T47D (cell line): ENCODE data around the gene ADGRA1.
A peak's percentile ranks its signal among the peaks of the same experiment; 100 is the strongest.

Experiments
- DNase-seq, 2 experiments: peaks; one replicate each; pipeline versions ENCODE4 v3.0.0 to v3.0.0-alpha.2; 2011 to 2012; ENCODE audit warnings: low read depth in 1 of 2, low spot score in 1 of 2
- JUND ChIP-seq: IDR thresholded peaks from 2 replicates; pipeline ENCODE4 v1.6.1; 2012; ENCODE audit warnings: low read depth
- in situ Hi-C: cut with HindIII; loops from 2 replicates; pipeline ENCODE4 v1.10.0; 2016; ENCODE audit warnings: low sequenced_read_pairs, low pct_unique_long_range_greater_than_20kb

The ADGRA1 gene, protein sequence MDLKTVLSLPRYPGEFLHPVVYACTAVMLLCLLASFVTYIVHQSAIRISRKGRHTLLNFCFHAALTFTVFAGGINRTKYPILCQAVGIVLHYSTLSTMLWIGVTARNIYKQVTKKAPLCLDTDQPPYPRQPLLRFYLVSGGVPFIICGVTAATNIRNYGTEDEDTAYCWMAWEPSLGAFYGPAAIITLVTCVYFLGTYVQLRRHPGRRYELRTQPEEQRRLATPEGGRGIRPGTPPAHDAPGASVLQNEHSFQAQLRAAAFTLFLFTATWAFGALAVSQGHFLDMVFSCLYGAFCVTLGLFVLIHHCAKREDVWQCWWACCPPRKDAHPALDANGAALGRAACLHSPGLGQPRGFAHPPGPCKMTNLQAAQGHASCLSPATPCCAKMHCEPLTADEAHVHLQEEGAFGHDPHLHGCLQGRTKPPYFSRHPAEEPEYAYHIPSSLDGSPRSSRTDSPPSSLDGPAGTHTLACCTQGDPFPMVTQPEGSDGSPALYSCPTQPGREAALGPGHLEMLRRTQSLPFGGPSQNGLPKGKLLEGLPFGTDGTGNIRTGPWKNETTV

DNA sequence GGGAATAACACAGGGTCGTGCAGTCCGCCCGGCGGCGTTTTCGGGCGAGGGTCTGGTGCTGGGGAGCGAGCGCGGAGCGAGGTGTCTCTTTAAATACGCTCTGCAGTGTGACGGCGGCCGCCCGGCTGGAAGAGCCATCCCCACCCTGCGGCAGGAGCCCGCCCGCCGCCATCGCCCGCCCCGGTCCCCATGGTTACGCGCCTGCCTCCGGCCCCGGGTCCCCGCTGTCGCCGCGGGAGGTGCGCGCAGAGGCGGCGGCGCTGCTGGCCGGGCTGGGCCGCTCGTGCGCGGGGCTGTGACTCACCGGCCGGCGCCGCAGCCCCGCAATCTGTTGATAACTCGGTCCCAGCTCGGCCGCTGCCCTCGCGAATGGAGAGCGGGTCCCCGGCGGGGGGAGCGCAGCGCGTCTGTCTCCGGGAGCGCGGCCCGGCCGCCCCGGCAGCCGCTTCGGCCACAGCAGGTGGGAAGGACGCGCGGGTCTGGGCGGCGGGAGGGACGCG, at the start of gene ADGRA1:
ADGRA1 (plus strand) TSS at position 246 of the 500 bp plus-strand sequence. CDS start 986 bp downstream, outside the sequence.
- in situ Hi-C loops = no loop called here
- no peak for DNase-seq

GRCh38 chr10:133038036-133038823, 49.5 kb upstream of the ADGRA1 start:
- no peak for TF ChIP-seq JUND

More for the DNA sequence above, at the start of gene ADGRA1:
- no peak for TF ChIP-seq JUND

DNA sequence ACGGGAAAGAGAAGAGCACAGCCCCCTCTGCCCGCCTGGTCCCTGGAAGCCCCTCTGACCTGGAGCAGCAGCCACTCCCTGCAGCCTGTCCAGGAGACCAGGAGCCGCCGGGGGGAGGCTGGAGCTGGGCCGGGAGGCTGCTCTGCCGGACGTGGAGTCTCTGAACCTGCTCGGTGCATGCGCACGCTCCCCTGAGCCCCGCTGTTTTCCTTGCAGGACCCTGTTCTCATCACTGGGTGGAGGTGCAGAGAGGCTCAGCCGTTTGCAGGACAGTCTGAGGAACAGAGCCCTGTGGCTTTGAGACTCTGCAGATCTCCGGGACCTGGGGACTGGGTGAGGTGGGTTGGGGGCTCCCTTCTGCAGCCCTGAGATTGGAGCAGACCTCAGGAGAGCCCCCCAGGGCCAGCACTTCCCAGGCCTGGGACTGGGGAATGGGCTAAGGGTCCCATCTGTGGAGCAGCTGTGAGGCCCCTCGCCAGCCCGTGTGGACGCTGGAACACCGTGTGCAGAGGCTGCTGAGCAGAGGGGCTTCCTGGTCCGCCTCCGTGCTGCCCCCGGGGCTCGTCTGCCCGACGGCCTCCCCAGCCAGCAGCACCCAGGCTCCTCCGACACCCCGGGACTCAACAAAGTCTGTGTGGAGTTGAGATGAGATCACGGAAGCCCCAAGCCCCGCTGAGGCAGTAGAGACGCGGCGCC, 48.5 kb upstream of the ADGRA1 start:
- in situ Hi-C loops = no loop called here
- DNase-seq = no peak
- no peak for TF ChIP-seq JUND

More at GRCh38 chr10:133038036-133038823, 49.5 kb upstream of the ADGRA1 start:
- in situ Hi-C loops = no loop called here
- no peak for DNase-seq

DNA sequence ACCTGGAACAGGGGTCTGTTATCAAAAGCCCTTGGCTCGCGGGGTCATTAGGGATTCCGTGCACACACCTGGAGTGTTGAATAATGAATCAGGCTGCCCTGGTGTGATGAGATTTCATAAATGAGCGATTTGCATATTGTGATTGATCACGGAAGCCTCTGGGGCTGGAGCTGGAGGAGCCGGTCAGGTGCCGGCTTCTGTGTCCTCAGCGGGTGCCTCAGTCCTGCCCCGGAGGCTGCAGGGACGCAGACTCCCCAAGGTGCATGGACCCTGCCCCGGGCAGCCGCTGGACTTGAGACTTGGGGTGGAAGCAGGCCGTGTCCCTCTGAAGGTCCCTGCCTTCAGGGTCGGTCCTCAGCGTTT, 47.9 kb upstream of the ADGRA1 start:
- TF ChIP-seq JUND = no peak
- no peak for DNase-seq
- in situ Hi-C loops = no loop called here

DNA sequence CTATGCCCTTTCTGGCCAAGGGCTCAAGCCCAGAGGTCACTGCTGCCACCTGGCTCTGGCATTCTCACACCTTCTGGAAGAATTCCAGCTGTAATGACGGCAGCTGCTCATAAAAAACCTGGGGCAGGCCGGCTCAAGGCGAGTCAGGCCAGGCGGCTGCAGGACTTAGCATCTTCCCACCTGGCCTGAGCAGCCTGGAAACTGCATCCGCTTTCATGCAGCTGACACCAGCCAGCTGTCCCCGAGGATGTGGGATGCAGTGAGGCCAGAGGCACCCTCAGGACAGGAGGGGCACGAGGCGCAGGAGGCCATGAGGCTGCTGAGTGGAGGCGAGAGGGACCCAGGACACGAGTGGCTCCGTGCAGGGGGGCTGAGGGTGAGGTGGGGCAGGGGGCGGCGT, 47.5 kb upstream of the ADGRA1 start:
- DNase-seq = peak; percentile 48 to 68
- in situ Hi-C loops = no loop called here
- TF ChIP-seq JUND = no peak

DNA sequence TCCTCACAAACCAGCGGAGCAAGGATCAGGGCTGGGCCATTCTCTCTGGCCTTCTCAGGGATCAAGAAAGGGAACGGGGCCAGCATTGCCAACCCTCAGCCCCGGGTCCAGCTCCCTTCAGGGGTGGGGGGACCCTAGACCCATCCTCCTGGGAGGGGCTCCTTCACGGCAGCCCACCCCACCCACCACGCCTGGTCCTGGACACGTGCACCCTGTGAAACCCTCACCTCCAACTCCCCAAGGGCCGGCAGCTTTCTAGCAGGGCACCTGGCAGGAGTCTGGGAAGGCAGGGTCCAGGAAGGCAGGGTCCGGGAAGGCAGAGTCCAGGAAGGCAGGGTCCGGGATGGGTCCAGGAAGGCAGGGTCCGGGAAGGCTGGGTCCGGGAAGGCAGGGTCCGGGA, 46.6 kb upstream of the ADGRA1 start:
- in situ Hi-C loops = no loop called here
- no peak for TF ChIP-seq JUND
- no peak for DNase-seq

DNA sequence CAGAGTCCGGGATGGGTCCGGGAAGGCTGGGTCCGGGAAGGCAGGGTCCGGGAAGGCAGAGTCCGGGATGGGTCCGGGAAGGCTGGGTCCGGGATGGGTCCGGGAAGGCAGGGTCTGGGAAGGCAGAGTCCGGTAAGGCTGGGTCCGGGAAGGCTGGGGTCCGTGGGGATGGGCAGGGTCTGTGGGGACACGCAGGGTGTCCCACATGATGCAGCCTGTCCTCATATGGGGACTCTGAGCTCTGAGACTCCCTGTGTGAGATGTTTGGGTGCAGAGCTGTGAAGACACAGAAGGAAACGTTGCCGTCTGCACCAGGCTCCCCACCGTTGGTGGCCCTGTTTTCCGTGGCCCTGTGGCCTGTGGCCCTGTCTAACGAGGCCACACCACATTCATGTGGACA, 45.7 kb upstream of the ADGRA1 start:
- TF ChIP-seq JUND = no peak
- in situ Hi-C loops = no loop called here
- no peak for DNase-seq

- TF ChIP-seq JUND = no peak
- no peak for DNase-seq
- in situ Hi-C loops = no loop called here
Observed at GRCh38 chr10:133042816-133043215, 44.9 kb upstream of the ADGRA1 start.

DNA sequence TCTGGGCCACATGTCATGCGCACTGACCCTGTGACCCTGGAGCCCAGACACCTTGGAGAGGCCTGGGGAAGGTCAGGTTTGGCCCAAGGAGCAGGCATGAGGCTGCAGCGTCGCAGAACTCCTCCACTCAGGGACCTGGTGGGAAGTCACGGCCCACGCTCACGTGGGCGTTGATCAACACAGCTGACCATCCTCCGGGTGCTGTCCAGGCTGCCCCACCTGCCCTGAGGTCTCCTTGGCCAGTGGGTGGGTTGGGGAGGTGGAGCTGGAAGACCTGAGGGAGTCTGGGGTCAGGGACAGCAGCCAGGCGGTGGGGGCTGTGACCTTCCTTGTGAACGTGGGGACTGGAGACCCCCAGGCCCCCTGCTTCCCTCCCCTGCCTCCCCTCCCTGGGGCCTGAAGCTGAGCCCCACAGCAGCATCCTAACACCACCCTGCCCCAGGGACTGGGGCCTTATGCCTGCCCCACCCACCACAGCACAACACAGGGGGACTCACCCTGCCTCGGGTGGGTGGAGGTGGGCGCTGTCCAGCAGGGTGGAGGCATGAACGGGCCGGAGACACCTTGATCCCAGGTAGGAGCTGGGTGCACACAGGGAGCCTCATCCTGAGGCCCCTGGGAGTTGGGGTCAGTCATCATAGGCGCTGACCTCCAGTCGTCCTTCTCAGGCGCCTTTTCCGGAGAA, 44.0 kb upstream of the ADGRA1 start:
- no peak for TF ChIP-seq JUND
- in situ Hi-C loops = no loop called here
- no peak for DNase-seq

DNA sequence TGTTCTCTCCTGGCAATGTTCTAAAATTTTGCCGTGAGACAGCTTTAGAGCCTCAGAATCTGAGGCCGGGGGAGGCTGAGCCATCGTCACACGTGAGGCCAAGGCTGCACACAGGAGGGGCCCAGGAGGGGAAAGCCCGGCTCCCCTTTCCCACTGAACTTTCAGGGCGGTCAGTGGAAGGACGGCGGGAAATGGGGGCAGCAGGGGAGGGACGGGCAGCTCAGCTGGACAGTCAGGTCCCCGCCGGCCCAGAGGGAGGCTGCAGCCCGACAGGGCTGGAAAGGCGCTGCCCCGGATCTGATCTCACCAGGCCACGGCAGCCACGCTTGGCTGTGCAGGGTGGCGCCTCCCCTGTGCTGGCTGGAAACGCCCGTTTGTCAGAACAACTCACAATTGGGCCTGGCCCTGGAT, 43.3 kb upstream of the ADGRA1 start:
- in situ Hi-C loops = no loop called here
- no peak for TF ChIP-seq JUND
- DNase-seq = no peak

DNA sequence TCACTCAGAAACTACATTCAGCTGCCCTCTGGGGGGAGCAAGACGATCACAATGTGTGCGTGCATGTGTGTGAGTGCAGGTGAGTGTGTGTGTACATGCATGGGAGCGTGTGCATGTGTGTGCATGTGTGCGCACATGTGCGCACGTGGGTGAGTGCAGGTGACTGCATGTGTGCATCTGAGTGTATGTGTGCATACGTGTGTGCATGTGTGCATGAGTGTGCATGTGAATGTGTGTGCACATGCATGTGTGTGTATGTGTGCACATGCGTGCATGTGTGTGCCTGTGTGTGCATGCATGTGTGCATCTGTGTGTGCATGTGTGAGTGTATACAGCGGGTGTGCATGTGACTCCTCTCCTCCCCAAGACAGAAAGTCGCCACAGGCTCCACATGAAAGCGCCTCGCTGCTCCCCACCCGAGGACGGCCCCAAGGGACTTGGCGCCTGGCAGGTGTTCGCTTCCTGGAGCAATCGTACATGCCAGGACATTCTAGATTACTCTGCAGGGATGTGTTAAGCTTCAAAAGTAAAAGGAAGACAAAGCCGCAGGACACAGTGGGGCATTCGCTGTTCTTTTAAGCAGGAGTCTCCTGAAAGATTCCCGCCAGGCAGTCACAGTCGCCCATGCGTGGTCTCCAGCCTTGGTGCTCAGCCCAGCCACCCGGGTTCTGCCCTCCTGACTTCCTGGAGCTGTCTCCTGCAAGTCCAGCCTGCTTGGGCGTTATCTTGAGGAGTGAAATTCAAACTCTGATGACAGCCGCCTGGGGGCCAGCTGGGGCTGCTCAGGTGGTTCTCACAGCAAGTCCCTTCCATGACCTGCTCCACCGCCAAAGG, 42.0 kb upstream of the ADGRA1 start:
- in situ Hi-C loops = no loop called here
- TF ChIP-seq JUND = no peak
- peak in 1 of 2 experiments; percentile 22 for DNase-seq
